ENCODE results near the gene PHF10. TPM values are rescaled to one million over a fixed set of nuclear protein-coding genes. Genes with fewer than 3 reads are reported as not detected.
A peak's percentile ranks its signal among the peaks of the same experiment; 100 is the strongest.

PHF10 gene
- polyA plus RNA-seq, 1 of the 3 experiments (the other 2 are of a cell fraction): 23.5 TPM

DNA sequence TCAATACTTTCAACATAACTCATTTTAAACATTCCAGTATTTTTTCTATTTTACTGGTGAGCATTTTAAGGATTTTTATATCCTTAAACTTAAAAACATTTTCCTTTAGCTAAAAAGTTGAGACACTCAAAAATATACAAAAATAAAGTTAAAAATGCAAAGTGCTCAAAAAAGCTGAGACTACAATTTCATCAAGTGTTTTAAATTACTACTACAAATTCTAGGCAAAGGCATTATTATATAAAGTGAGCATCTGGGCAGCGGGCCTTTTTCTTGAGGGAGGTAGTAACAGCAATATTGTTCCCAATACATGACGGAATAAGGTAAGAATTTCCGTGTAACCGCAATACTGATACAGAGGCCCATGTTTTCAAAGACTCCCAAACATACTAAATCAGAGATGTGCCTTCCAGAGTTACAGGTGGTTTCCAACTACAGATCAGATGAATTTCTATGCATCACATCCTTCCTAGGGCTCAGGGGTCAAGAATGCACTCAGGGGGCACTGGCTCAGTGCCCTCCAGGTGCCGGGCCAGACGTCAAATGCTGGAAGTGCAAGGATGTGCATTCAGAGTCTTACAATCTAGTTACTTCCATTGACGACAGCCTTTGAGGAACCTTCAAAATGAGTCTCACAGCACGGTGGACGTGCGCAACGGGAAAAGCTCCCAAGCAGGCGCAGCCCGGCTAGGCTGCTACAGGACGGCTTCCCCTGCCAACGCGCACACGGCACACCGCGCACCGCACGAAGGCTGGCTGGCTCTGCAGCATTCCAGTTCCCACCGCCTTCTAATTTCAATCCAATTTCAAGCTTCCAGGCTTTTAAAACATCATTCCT, 1.7 kb downstream of the PHF10 start:
- peak overlapping the region; percentile 68 for H3K9ac ChIP-seq
- 5% methylated on average over 19 of the region's 22 CpGs for WGBS (ENCODE audit: low lambda C conversion rate)
- peaks cover 3 to 6% of the 10 kb centered on the region in 2 experiments for H3K36me3 ChIP-seq (replicated peaks in 1 of 2; ENCODE audit: control insufficient read depth in 1 of 2, insufficient read depth in 2 of 2, low read length in 1 of 2)
- ChIA-PET POLR2A (interaction anchor here (1.1 to 2.4 kb wide), 2 partner anchors 21 to 29 kb away, joined by 4 to 14 read pairs; partner anchors contain the start of genes C6orf120, DYNLT2, ERMARD and WDR27), CTCF (interaction anchor here (0.6 to 2.6 kb wide), 4 partner anchors 14 to 73 kb away, joined by 3 to 12 read pairs (median 6); no protein-coding TSS in a partner anchor)
- H3K9me2 ChIP-seq: no peaks in the 10 kb centered on the region
- peak overlapping the region; percentile 14; the same call in 1 of the 2 replicates for H2AFZ ChIP-seq (ENCODE audit: low read depth)
- H3K4me3 ChIP-seq (ENCODE audit: low read depth in 2 of 2, low read length in 1 of 2): peak overlapping the region; percentile 65 to 82
- peaks cover 23% of the 10 kb centered on the region for H4K20me1 ChIP-seq (ENCODE audit: insufficient read depth)
- peak overlapping the region; percentile 91 for H3K4me2 ChIP-seq
- peak; percentile 47 for DNase-seq
- H3K27ac ChIP-seq (ENCODE audit: low read depth in 2 of 2, low read length in 1 of 2): peak overlapping the region; percentile 56 to 74; a peak in 3 of 4 replicates
- peaks cover 59% of the 10 kb centered on the region for H3K79me2 ChIP-seq (ENCODE audit: insufficient read depth)
- H3F3A ChIP-seq (replicated peaks; ENCODE audit: insufficient read depth): peaks cover 19% of the 10 kb centered on the region
- peaks cover 15 to 19% of the 10 kb centered on the region in 2 experiments; a peak in 3 of 4 replicates for H3K4me1 ChIP-seq (ENCODE audit: control insufficient read depth in 1 of 2, insufficient read depth in 2 of 2, low read depth in 1 of 2, low read length in 1 of 2)
- TF ChIP-seq FOXJ3 (CRISPR knock-in tag; IDR thresholded peaks at IDR 0.05) (no peak), TCF12 (IDR thresholded peaks at IDR 0.05) (peak; percentile 73), MXI1 (IDR thresholded peaks at IDR 0.05; ENCODE audit: low read depth, low read length) (0 out of 2 replicates have a peak, but pooled peaks have one; percentile 40), SIN3A (IDR thresholded peaks at IDR 0.05; ENCODE audit: borderline replicate concordance, low read depth, low read length) (no peak), RFX5 (IDR thresholded peaks at IDR 0.05; ENCODE audit: low read length) (no peak), NFIC (IDR thresholded peaks at IDR 0.05; ENCODE audit: borderline replicate concordance) (peak; percentile 53; the same call in 1 of the 2 replicates), CHD2 (IDR thresholded peaks at IDR 0.05; ENCODE audit: low read length, partially characterized antibody) (peak; percentile 21), JUND (IDR thresholded peaks at IDR 0.05) (peak; percentile 26; the same call in 1 of the 2 replicates), YY1 (IDR thresholded peaks at IDR 0.05; ENCODE audit: low read depth) (no peak), TEAD4 (IDR thresholded peaks at IDR 0.05; ENCODE audit: borderline replicate concordance, insufficient read depth) (peak; percentile 59; the same call in 1 of the 2 replicates)
- TF ChIP-seq, protein P1, sequence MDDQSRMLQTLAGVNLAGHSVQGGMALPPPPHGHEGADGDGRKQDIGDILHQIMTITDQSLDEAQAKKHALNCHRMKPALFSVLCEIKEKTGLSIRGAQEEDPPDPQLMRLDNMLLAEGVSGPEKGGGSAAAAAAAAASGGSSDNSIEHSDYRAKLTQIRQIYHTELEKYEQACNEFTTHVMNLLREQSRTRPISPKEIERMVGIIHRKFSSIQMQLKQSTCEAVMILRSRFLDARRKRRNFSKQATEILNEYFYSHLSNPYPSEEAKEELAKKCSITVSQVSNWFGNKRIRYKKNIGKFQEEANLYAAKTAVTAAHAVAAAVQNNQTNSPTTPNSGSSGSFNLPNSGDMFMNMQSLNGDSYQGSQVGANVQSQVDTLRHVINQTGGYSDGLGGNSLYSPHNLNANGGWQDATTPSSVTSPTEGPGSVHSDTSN (IDR thresholded peaks at IDR 0.05): peak; percentile 31
- H3K9me3 ChIP-seq: no peaks in the 10 kb centered on the region
- H3K27me3 ChIP-seq (ENCODE audit: insufficient read depth): no peaks in the 10 kb centered on the region

DNA sequence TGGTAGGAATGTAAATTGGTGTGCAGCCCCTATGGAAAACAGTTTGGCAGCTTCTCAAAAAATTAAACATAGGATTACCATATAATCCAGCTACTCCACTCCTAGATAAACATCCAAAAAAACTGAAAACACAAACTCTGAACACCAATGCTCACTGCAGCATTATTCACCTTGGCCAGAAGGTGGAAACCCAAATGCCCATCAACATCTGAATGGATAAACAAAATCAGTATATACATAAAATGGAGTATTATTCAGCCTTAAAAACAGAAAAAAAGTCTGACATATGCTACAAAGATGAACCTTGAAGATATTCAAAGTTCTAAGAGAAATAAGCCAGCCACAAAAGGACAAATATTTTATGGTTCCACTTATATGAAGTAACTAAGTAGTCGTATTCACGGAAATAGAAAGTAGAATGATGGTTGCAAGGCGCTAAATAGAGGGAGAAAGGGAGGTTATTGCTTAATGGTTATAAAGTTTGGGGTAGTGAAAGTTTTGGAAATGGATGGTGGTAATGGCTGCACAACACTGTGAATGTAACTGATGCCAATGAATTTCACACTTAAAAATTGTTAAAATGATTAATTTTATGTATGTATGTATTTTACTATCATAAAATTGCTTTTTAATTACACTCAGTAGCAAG, 4.0 kb downstream of the PHF10 start:
- TF ChIP-seq RFX5 (IDR thresholded peaks at IDR 0.05; ENCODE audit: low read length): no peak
- TF ChIP-seq, protein P2, sequence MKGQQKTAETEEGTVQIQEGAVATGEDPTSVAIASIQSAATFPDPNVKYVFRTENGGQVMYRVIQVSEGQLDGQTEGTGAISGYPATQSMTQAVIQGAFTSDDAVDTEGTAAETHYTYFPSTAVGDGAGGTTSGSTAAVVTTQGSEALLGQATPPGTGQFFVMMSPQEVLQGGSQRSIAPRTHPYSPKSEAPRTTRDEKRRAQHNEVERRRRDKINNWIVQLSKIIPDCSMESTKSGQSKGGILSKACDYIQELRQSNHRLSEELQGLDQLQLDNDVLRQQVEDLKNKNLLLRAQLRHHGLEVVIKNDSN (IDR thresholded peaks at IDR 0.05; ENCODE audit: borderline replicate concordance, low read depth): no peak
- TF ChIP-seq MXI1 (IDR thresholded peaks at IDR 0.05; ENCODE audit: low read depth, low read length): no peak
- no peak for TF ChIP-seq EZH2phosphoT487 (IDR thresholded peaks at IDR 0.05; ENCODE audit: borderline replicate concordance, low read depth)
- TF ChIP-seq, protein P3, sequence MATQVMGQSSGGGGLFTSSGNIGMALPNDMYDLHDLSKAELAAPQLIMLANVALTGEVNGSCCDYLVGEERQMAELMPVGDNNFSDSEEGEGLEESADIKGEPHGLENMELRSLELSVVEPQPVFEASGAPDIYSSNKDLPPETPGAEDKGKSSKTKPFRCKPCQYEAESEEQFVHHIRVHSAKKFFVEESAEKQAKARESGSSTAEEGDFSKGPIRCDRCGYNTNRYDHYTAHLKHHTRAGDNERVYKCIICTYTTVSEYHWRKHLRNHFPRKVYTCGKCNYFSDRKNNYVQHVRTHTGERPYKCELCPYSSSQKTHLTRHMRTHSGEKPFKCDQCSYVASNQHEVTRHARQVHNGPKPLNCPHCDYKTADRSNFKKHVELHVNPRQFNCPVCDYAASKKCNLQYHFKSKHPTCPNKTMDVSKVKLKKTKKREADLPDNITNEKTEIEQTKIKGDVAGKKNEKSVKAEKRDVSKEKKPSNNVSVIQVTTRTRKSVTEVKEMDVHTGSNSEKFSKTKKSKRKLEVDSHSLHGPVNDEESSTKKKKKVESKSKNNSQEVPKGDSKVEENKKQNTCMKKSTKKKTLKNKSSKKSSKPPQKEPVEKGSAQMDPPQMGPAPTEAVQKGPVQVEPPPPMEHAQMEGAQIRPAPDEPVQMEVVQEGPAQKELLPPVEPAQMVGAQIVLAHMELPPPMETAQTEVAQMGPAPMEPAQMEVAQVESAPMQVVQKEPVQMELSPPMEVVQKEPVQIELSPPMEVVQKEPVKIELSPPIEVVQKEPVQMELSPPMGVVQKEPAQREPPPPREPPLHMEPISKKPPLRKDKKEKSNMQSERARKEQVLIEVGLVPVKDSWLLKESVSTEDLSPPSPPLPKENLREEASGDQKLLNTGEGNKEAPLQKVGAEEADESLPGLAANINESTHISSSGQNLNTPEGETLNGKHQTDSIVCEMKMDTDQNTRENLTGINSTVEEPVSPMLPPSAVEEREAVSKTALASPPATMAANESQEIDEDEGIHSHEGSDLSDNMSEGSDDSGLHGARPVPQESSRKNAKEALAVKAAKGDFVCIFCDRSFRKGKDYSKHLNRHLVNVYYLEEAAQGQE (IDR thresholded peaks at IDR 0.05; ENCODE audit: low read depth, low read length): no peak
- TF ChIP-seq FOSL2 (IDR thresholded peaks at IDR 0.05; ENCODE audit: borderline replicate concordance, low read depth): no peak
- TF ChIP-seq, protein P4, sequence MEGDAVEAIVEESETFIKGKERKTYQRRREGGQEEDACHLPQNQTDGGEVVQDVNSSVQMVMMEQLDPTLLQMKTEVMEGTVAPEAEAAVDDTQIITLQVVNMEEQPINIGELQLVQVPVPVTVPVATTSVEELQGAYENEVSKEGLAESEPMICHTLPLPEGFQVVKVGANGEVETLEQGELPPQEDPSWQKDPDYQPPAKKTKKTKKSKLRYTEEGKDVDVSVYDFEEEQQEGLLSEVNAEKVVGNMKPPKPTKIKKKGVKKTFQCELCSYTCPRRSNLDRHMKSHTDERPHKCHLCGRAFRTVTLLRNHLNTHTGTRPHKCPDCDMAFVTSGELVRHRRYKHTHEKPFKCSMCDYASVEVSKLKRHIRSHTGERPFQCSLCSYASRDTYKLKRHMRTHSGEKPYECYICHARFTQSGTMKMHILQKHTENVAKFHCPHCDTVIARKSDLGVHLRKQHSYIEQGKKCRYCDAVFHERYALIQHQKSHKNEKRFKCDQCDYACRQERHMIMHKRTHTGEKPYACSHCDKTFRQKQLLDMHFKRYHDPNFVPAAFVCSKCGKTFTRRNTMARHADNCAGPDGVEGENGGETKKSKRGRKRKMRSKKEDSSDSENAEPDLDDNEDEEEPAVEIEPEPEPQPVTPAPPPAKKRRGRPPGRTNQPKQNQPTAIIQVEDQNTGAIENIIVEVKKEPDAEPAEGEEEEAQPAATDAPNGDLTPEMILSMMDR (IDR thresholded peaks at IDR 0.05): peak; percentile 29; the same call in 1 of the 2 replicates
- TF ChIP-seq ELF1 (IDR thresholded peaks at IDR 0.05): no peak
- H3K36me3 ChIP-seq (replicated peaks in 1 of 2; ENCODE audit: control insufficient read depth in 1 of 2, insufficient read depth in 2 of 2, low read length in 1 of 2): peaks cover 24 to 25% of the 10 kb centered on the region in 2 experiments
- H3F3A ChIP-seq (replicated peaks; ENCODE audit: insufficient read depth): peaks cover 19% of the 10 kb centered on the region
- WGBS (ENCODE audit: low lambda C conversion rate): 98% methylated on average over 3 of the region's 3 CpGs
- DNase-seq: no peak
- H3K4me2 ChIP-seq: no peak overlapping the region
- no peak overlapping the region for H3K9ac ChIP-seq
- H3K9me3 ChIP-seq: no peaks in the 10 kb centered on the region
- H3K27ac ChIP-seq (ENCODE audit: low read depth in 2 of 2, low read length in 1 of 2): no peak overlapping the region
- POLR2A ChIA-PET: no interaction called here
- peaks cover 72% of the 10 kb centered on the region for H3K79me2 ChIP-seq (ENCODE audit: insufficient read depth)
- CTCF ChIA-PET: interaction anchor here (0.6 to 3.9 kb wide), 4 partner anchors 11 to 17 kb away, joined by 3 to 18 read pairs (median 14); partner anchors contain the start of genes C6orf120 and WDR27
- peaks cover 13 to 15% of the 10 kb centered on the region in 2 experiments; a peak in 3 of 4 replicates for H3K4me1 ChIP-seq (ENCODE audit: control insufficient read depth in 1 of 2, insufficient read depth in 2 of 2, low read depth in 1 of 2, low read length in 1 of 2)
- H4K20me1 ChIP-seq (ENCODE audit: insufficient read depth): peaks cover 23% of the 10 kb centered on the region
- no peaks in the 10 kb centered on the region for H3K9me2 ChIP-seq
- H2AFZ ChIP-seq (ENCODE audit: low read depth): no peak overlapping the region
- H3K4me3 ChIP-seq (ENCODE audit: low read depth in 2 of 2, low read length in 1 of 2): no peak overlapping the region
- H3K27me3 ChIP-seq (ENCODE audit: insufficient read depth): no peaks in the 10 kb centered on the region

All from SK-N-SH (cell line).